NCI-H345 (cell line): Measurements from ENCODE around the gene TTC19.

Source experiments
- DNase-seq: peaks from one replicate; lab custom pipeline; 2025; lab: John Stamatoyannopoulos, UW

Gene TTC19

GRCh38 chr17:15999141-15999973, at the start of gene TTC19, which contains the start of gene ZSWIM7:
Gene TTC19 (plus strand): TSS chr17:15999824. CDS start chr17:15999849, 25 bp downstream.
Gene ZSWIM7 (minus strand): TSS chr17:15999704. CDS start chr17:15999594, 110 bp downstream.
- peak; percentile 94 for DNase-seq

- DNase-seq: no peak
These were observed 48.1 kb upstream of the TTC19 start for GRCh38 chr17:15951368-15952047.

GRCh38 chr17:15952048-15952532, 47.5 kb upstream of the TTC19 start:
- no peak for DNase-seq

- no peak for DNase-seq
These were observed 46.5 kb upstream of the TTC19 start for GRCh38 chr17:15952916-15953790.

- DNase-seq: no peak
These were observed 45.4 kb upstream of the TTC19 start for GRCh38 chr17:15954222-15954621.

GRCh38 chr17:15955793-15956541, 43.7 kb upstream of the TTC19 start:
- DNase-seq: no peak

- no peak for DNase-seq
These were observed 42.4 kb upstream of the TTC19 start for GRCh38 chr17:15957206-15957605.

GRCh38 chr17:15957608-15958307, 41.9 kb upstream of the TTC19 start:
- no peak for DNase-seq

GRCh38 chr17:15958484-15958854, 41.2 kb upstream of the TTC19 start:
- no peak for DNase-seq

GRCh38 chr17:15963670-15964110, 35.9 kb upstream of the TTC19 start:
- DNase-seq: no peak

- DNase-seq: no peak
These were observed 34.1 kb upstream of the TTC19 start for GRCh38 chr17:15965528-15965927.

- DNase-seq: peak; percentile 34
These were observed 33.3 kb upstream of the TTC19 start for GRCh38 chr17:15966183-15966878.

GRCh38 chr17:15966879-15967248, 32.8 kb upstream of the TTC19 start:
- no peak for DNase-seq

- DNase-seq: no peak
These were observed 31.8 kb upstream of the TTC19 start for GRCh38 chr17:15967706-15968399.

- DNase-seq: no peak
These were observed 30.2 kb upstream of the TTC19 start for GRCh38 chr17:15969463-15969862.

GRCh38 chr17:15970500-15970899, 29.1 kb upstream of the TTC19 start:
- no peak for DNase-seq

GRCh38 chr17:15971098-15971678, 28.4 kb upstream of the TTC19 start:
- DNase-seq: no peak

GRCh38 chr17:15971882-15972281, 27.7 kb upstream of the TTC19 start:
- no peak for DNase-seq

GRCh38 chr17:15972497-15972951, 27.1 kb upstream of the TTC19 start:
- no peak for DNase-seq
